H9 (cell line): ENCODE results near the gene SCUBE1. TPM values are rescaled to one million over a fixed set of nuclear protein-coding genes. Genes with fewer than 3 reads are reported as not detected.

Experiments
- DNase-seq: peaks from one replicate; pipeline ENCODE4 v3.0.0-alpha.2; 2017
- H2AFZ ChIP-seq: one replicate; pipeline ENCODE4 v1.6.1; 2013; ENCODE audit warnings: mild to moderate bottlenecking, low read length, control low read depth, moderate library complexity
- H2AK5ac ChIP-seq: 2 replicates; pipeline ENCODE4 v1.6.1; 2013; ENCODE audit warnings: low read length, control low read depth, mixed read lengths; ENCODE audit not compliant: insufficient read length
- H2BK120ac ChIP-seq: one replicate; pipeline ENCODE4 v1.6.1; 2013; ENCODE audit warnings: low read depth, mild to moderate bottlenecking, low read length, control low read depth, inconsistent platforms; ENCODE audit not compliant: poor library complexity, severe bottlenecking
- H2BK12ac ChIP-seq: 2 replicates; pipeline ENCODE4 v1.6.1; 2013; ENCODE audit warnings: low read length, control low read depth, mixed read lengths, low read depth; ENCODE audit not compliant: insufficient read length
- H2BK15ac ChIP-seq: 2 replicates; pipeline ENCODE4 v1.6.1; 2013; ENCODE audit warnings: low read depth, low read length, control low read depth
- H2BK20ac ChIP-seq: one replicate; pipeline ENCODE4 v1.6.1; 2013; ENCODE audit warnings: low read depth, mild to moderate bottlenecking, low read length, control low read depth, inconsistent platforms; ENCODE audit not compliant: poor library complexity, severe bottlenecking
- H2BK5ac ChIP-seq: 2 replicates; pipeline ENCODE4 v1.6.1; 2013; ENCODE audit warnings: low read length, control low read depth, mixed read lengths; ENCODE audit not compliant: insufficient read length
- H3K14ac ChIP-seq: 2 replicates; pipeline ENCODE4 v1.6.1; 2013; ENCODE audit warnings: low read length, control low read depth; ENCODE audit not compliant: insufficient read depth
- H3K18ac ChIP-seq: 2 replicates; pipeline ENCODE4 v1.6.1; 2013; ENCODE audit warnings: low read depth, mild to moderate bottlenecking, mixed read lengths, low read length, control low read depth; ENCODE audit not compliant: insufficient read length
- H3K23ac ChIP-seq: 2 replicates; pipeline ENCODE4 v1.6.1; 2013; ENCODE audit warnings: low read length, control low read depth, mixed read lengths, low read depth; ENCODE audit not compliant: insufficient read length
- H3K23me2 ChIP-seq: 2 replicates; pipeline ENCODE4 v1.6.1; 2013; ENCODE audit warnings: low read depth, mild to moderate bottlenecking, mixed read lengths, low read length, control low read depth; ENCODE audit not compliant: insufficient read length, poor library complexity, severe bottlenecking
- H3K27ac ChIP-seq: 2 replicates; pipeline ENCODE4 v1.5.1; 2013; ENCODE audit warnings: low read length, control low read depth, mixed read lengths, low read depth; ENCODE audit not compliant: insufficient read length
- H3K27me3 ChIP-seq: 2 replicates; pipeline ENCODE4 v1.6.1; 2013; ENCODE audit warnings: low read length, control low read depth, inconsistent platforms; ENCODE audit not compliant: insufficient read depth
- H3K4ac ChIP-seq: 2 replicates; pipeline ENCODE4 v1.6.1; 2013; ENCODE audit warnings: low read depth, mild to moderate bottlenecking, control low read depth, inconsistent platforms, low read length, moderate library complexity
- H3K4me1 ChIP-seq: 2 replicates; pipeline ENCODE4 v1.6.1; 2013; ENCODE audit warnings: low read length, control low read depth, inconsistent platforms; ENCODE audit not compliant: insufficient read depth
- H3K4me2 ChIP-seq: 2 replicates; pipeline ENCODE4 v1.6.1; 2013; ENCODE audit warnings: low read length, control low read depth, mixed read lengths; ENCODE audit not compliant: insufficient read length, insufficient read depth
- H3K56ac ChIP-seq: 2 replicates; pipeline ENCODE4 v1.6.1; 2013; ENCODE audit warnings: low read depth, mild to moderate bottlenecking, mixed read lengths, low read length, control low read depth; ENCODE audit not compliant: insufficient read length
- H3K79me1 ChIP-seq: 2 replicates; pipeline ENCODE4 v1.6.1; 2013; ENCODE audit warnings: low read depth, mild to moderate bottlenecking, moderate library complexity, low read length, control low read depth, inconsistent platforms; ENCODE audit not compliant: insufficient read depth, poor library complexity, severe bottlenecking
- H3K79me2 ChIP-seq: 2 replicates; pipeline ENCODE4 v1.6.1; 2013; ENCODE audit warnings: low read length, control low read depth, inconsistent platforms; ENCODE audit not compliant: insufficient read depth
- H3K9ac ChIP-seq: 2 replicates; pipeline ENCODE4 v1.6.1; 2013; ENCODE audit warnings: low read length, control low read depth, mixed read lengths; ENCODE audit not compliant: insufficient read length; ENCODE audit errors: extremely low read depth
- H3K9me3 ChIP-seq: one replicate; pipeline ENCODE4 v1.6.1; 2013; ENCODE audit warnings: low read depth, low read length, inconsistent platforms; ENCODE audit not compliant: control insufficient read depth
- H3T11ph ChIP-seq: one replicate; pipeline ENCODE4 v1.6.1; 2013; ENCODE audit warnings: mild to moderate bottlenecking, low read length, control low read depth, inconsistent platforms
- H4K20me1 ChIP-seq: one replicate; pipeline ENCODE4 v1.6.1; 2013; ENCODE audit not compliant: control insufficient read depth, insufficient read length, insufficient read depth
- H4K5ac ChIP-seq: 2 replicates; pipeline ENCODE4 v1.6.1; 2013; ENCODE audit warnings: low read depth, mild to moderate bottlenecking, mixed read lengths, low read length, control low read depth; ENCODE audit not compliant: insufficient read length
- H4K8ac ChIP-seq: replicated peaks from 2 replicates; pipeline ENCODE4 v1.6.1; 2013; ENCODE audit warnings: low read length, control low read depth, mixed read lengths, low read depth; ENCODE audit not compliant: insufficient read length
- H4K91ac ChIP-seq: 2 replicates; pipeline ENCODE4 v1.6.1; 2013; ENCODE audit warnings: low read depth, mild to moderate bottlenecking, moderate library complexity, mixed read lengths, low read length, control low read depth; ENCODE audit not compliant: insufficient read length
- H3K27ac Mint-ChIP-seq, 3 experiments: 2 replicates in 2 of 3; 3 replicates in 1 of 3; pipeline ENCODE4 v1.8.0; 2020 to 2021; ENCODE audit warnings: mixed read lengths in 3 of 3, mild to moderate bottlenecking in 1 of 3, moderate library complexity in 1 of 3
- H3K27me3 Mint-ChIP-seq: 2 replicates; pipeline ENCODE4 v1.8.0; 2021; ENCODE audit warnings: low read depth, mild to moderate bottlenecking, moderate library complexity, mixed read lengths
- H3K36me3 Mint-ChIP-seq, 3 experiments: 2 replicates in 2 of 3; 3 replicates in 1 of 3; pipeline ENCODE4 v1.8.0; 2020 to 2021; ENCODE audit warnings: low read depth in 3 of 3, mixed read lengths in 3 of 3; ENCODE audit not compliant: insufficient read depth in 1 of 3
- H3K4me1 Mint-ChIP-seq, 2 experiments: 2 replicates each; pipeline ENCODE4 v1.8.0; 2020; ENCODE audit warnings: mixed read lengths in 2 of 2
- H3K4me3 Mint-ChIP-seq, 2 experiments: 2 replicates in 1 of 2; 3 replicates in 1 of 2; pipeline ENCODE4 v1.8.0; 2020 to 2021; ENCODE audit warnings: mild to moderate bottlenecking in 2 of 2, mixed read lengths in 2 of 2, moderate library complexity in 1 of 2
- H3K9me3 Mint-ChIP-seq, 2 experiments: 2 replicates in 1 of 2; 3 replicates in 1 of 2; pipeline ENCODE4 v1.8.0; 2020; ENCODE audit warnings: mild to moderate bottlenecking in 2 of 2, mixed read lengths in 2 of 2, moderate library complexity in 1 of 2
- CTCF ChIP-seq: fragments of 200-600 bp; sonication (generic); conservative IDR thresholded peaks from 3 replicates; pipeline ENCODE4 v1.8.0; 2021; ENCODE audit warnings: antibody characterized with exemption, mild to moderate bottlenecking
- WGBS: extraction: QIAGEN DNeasy Blood & Tissue Kit; methylation state at CpG from one replicate; pipeline ENCODE4 v1.1.7; 2013; ENCODE audit warnings: missing lambda C conversion rate, low lambda C conversion rate, mixed read lengths; ENCODE audit not compliant: insufficient read length; ENCODE audit errors: extremely low coverage; 5-methylcytosine and 5-hydroxymethylcytosine counted together
- total RNA-seq: library from RNA; stranded (reverse); gene quantifications from 2 replicates; pipeline ENCODE4 v1.2.1, GENCODE V29; 2021

SCUBE1 gene
- total RNA-seq, 1 experiment from 2014 or later, result 1.2 TPM

- H2BK20ac ChIP-seq, result no peak overlapping the region
Measured at GRCh38 chr22:43244402-43244801, 98.8 kb downstream of the SCUBE1 start.

More at GRCh38 chr22:43244402-43244801, 98.8 kb downstream of the SCUBE1 start:
- Histone ChIP-seq H2BK5ac (no peak overlapping the region), H3K23ac (no peak overlapping the region), H2AFZ (no peak overlapping the region), H3K27ac (no peak overlapping the region), H3K9me3 (no peaks in the 10 kb centered on the region), H4K20me1 (no peaks in the 10 kb centered on the region), H3K79me1 (no peaks in the 10 kb centered on the region), H3K27me3 (no peaks in the 10 kb centered on the region), H3T11ph (no peak overlapping the region), H2BK12ac (no peak overlapping the region), H3K4ac (no peak overlapping the region), H3K23me2 (no peaks in the 10 kb centered on the region), H3K4me2 (no peak overlapping the region), H2BK15ac (no peak overlapping the region), H2AK5ac (no peak overlapping the region), H3K4me1 (no peaks in the 10 kb centered on the region), H3K56ac (no peak overlapping the region), H3K18ac (no peak overlapping the region), H3K14ac (no peak overlapping the region), H4K91ac (no peak overlapping the region), H3K9ac (no peak overlapping the region), H2BK120ac (no peak overlapping the region), H3K79me2 (no peaks in the 10 kb centered on the region), H4K8ac (no peak overlapping the region), H4K5ac (no peak overlapping the region)
- Mint-ChIP-seq H3K4me1 (0 out of 4 replicates have a peak, but pooled peaks cover 0 to 3% of the 10 kb centered on the region in 2 experiments), H3K4me3 (no peak overlapping the region), H3K27me3 (no peaks in the 10 kb centered on the region), H3K36me3 (no peaks in the 10 kb centered on the region), H3K27ac (no peak overlapping the region), H3K9me3 (no peaks in the 10 kb centered on the region)
- WGBS, result no CpG with 5 or more reads among the region's 7 CpGs
- TF ChIP-seq CTCF, result no peak
- no peak for DNase-seq
